Panc1 (cell line): Measurements from ENCODE around the gene SFXN2. TPM values are rescaled to one million over a fixed set of nuclear protein-coding genes. Genes with fewer than 3 reads are reported as not detected.

Source experiments
- ATAC-seq: fragments of 200-7000 bp; cut with Tn5 transposase; 2 replicates; pipeline ENCODE4 v1.9.1; 2020; ENCODE audit warnings: mild to moderate bottlenecking, moderate library complexity
- BruUV-seq: library from RNA; stranded (reverse); fragments of 400-500 nt; replicated peaks from 2 replicates; lab custom pipeline; 2021; lab: Mats Ljungman, UMichigan
- CTCF ChIA-PET: fragments of 300-600 bp; sonication (Branson Sonifier 250); formaldehyde crosslinking; loops from one replicate; lab custom pipeline; 2022; ENCODE audit warnings: antibody characterized with exemption; lab: Charles Lee
- POLR2A ChIA-PET: fragments of 300-600 bp; sonication (Branson Sonifier 250); formaldehyde crosslinking; loops from one replicate; lab custom pipeline; 2022; ENCODE audit warnings: antibody characterized with exemption; lab: Charles Lee
- DNase-seq: peaks from one replicate; pipeline ENCODE4 v3.0.0-alpha.2; 2010; ENCODE audit warnings: low read depth, low spot score
- H3K27ac ChIP-seq: 2 replicates; pipeline ENCODE4 v1.5.1; 2011; ENCODE audit warnings: mild to moderate bottlenecking, low read length, inconsistent platforms
- H3K27me3 ChIP-seq: fragments of 200-500 bp; sonication (Bioruptor generic); 2 replicates; pipeline ENCODE4 v1.6.0; 2014; ENCODE audit warnings: low read length, inconsistent platforms; ENCODE audit not compliant: control insufficient read depth, insufficient read depth
- H3K36me3 ChIP-seq: fragments of 200-500 bp; sonication (Bioruptor generic); 2 replicates; pipeline ENCODE4 v1.5.1; 2014; ENCODE audit warnings: inconsistent platforms, mild to moderate bottlenecking, low read length, moderate library complexity; ENCODE audit not compliant: control insufficient read depth, insufficient read depth
- H3K4me1 ChIP-seq: 2 replicates; pipeline ENCODE4 v1.5.1; 2011; ENCODE audit warnings: inconsistent platforms, mild to moderate bottlenecking, low read length, moderate library complexity; ENCODE audit not compliant: control insufficient read depth, insufficient read depth
- H3K4me3 ChIP-seq, 2 experiments: 2 replicates each; pipeline ENCODE4 v1.5.1; 2011 to 2012; ENCODE audit warnings: low read depth in 2 of 2, low read length in 2 of 2, mild to moderate bottlenecking in 2 of 2, inconsistent platforms in 1 of 2, moderate library complexity in 1 of 2
- H3K9me3 ChIP-seq: fragments of 200-500 bp; sonication (Bioruptor generic); 2 replicates; pipeline ENCODE4 v1.5.1; 2014; ENCODE audit warnings: low read depth, mild to moderate bottlenecking, inconsistent platforms, low read length, moderate library complexity; ENCODE audit not compliant: control insufficient read depth, insufficient read depth
- CTCF ChIP-seq: fragments of 450-650 bp; IDR thresholded peaks from 2 replicates; pipeline ENCODE4 v1.5.1; 2017; ENCODE audit warnings: mild to moderate bottlenecking
- POLR2AphosphoS5 ChIP-seq: IDR thresholded peaks from 2 replicates; pipeline ENCODE4 v1.6.1; 2012; ENCODE audit warnings: mild to moderate bottlenecking, low read depth, low read length, moderate library complexity
- REST ChIP-seq, 2 experiments: IDR thresholded peaks; 2 replicates each; pipeline ENCODE4 v1.6.1; 2011 to 2012; ENCODE audit warnings: low read depth in 2 of 2, control low read depth in 1 of 2, low read length in 1 of 2, mild to moderate bottlenecking in 1 of 2, moderate library complexity in 1 of 2; ENCODE audit not compliant: insufficient read depth in 1 of 2
- SIN3A ChIP-seq: IDR thresholded peaks from 2 replicates; pipeline ENCODE4 v1.6.1; 2012; ENCODE audit warnings: low read depth, mild to moderate bottlenecking, low read length, moderate library complexity, borderline replicate concordance; ENCODE audit not compliant: insufficient read depth
- TCF7L2 ChIP-seq: IDR thresholded peaks from 2 replicates; pipeline ENCODE4 v1.6.1; 2011; ENCODE audit warnings: mild to moderate bottlenecking, low read depth, low read length, inconsistent platforms
- in situ Hi-C: cut with HindIII; loops from 2 replicates; pipeline ENCODE4 v1.10.0; 2016; ENCODE audit warnings: low sequenced_read_pairs, low pct_unique_long_range_greater_than_20kb
- intact Hi-C: fragments of 100-400 bp; cut with micrococcal nuclease; formaldehyde crosslinking; loops from one replicate; pipeline ENCODE4 v1.10.0; 2022; ENCODE audit not compliant: unreplicated experiment
- total RNA-seq: library from RNA; stranded (reverse); gene quantifications from one replicate; pipeline ENCODE4 v1.2.1, GENCODE V29; 2021; ENCODE audit not compliant: unreplicated experiment

Gene SFXN2
- total RNA-seq, 1 experiment from 2014 or later = 11.6 TPM

- Histone ChIP-seq H3K27me3 (no peaks in the 10 kb centered on the region), H3K9me3 (no peaks in the 10 kb centered on the region; the same call in 1 of the 2 replicates), H3K36me3 (peaks cover 6% of the 10 kb centered on the region; the same call in 1 of the 2 replicates), H3K4me1 (peaks cover 24% of the 10 kb centered on the region), H3K4me3 (peak overlapping the region; percentile 79 to 92), H3K27ac (peak overlapping the region; percentile 90)
- intact Hi-C loops (no loop called here), in situ Hi-C loops (no loop called here)
- CTCF ChIA-PET = no interaction called here
- ATAC-seq = no peak
- POLR2A ChIA-PET = interaction anchor here (0.7 kb wide), 1 partner anchor 166 kb away, joined by 4 read pairs; no protein-coding TSS in a partner anchor
- no peak for TF ChIP-seq CTCF
- no peak for TF ChIP-seq REST (IDR thresholded peaks at IDR 0.05; ENCODE audit: insufficient read depth in 1 of 2, low read depth in 2 of 2, low read length in 1 of 2)
- no peak for TF ChIP-seq SIN3A
- TF ChIP-seq POLR2AphosphoS5 = no peak
- TF ChIP-seq TCF7L2 = no peak
- BruUV-seq = no TSS peak
- no peak for DNase-seq
Measured at GRCh38 chr10:102745157-102745556, 30.7 kb downstream of the SFXN2 start.

GRCh38 chr10:102752266-102752930 lies 38.0 kb downstream of the SFXN2 start:
- DNase-seq = no peak
- in situ Hi-C loops (no loop called here), intact Hi-C loops (no loop called here)
- H3K27me3 ChIP-seq = no peaks in the 10 kb centered on the region
- ATAC-seq = no peak
- no peaks in the 10 kb centered on the region for H3K9me3 ChIP-seq
- POLR2A ChIA-PET = interaction anchor here (0.5 to 1.0 kb wide), 2 partner anchors 11 to 148 kb away, joined by 3 to 5 read pairs; no protein-coding TSS in a partner anchor
- BruUV-seq = no TSS peak
- TF ChIP-seq CTCF (no peak), SIN3A (no peak), POLR2AphosphoS5 (no peak), REST (IDR thresholded peaks at IDR 0.05; ENCODE audit: insufficient read depth in 1 of 2, low read depth in 2 of 2, low read length in 1 of 2) (peak in 1 of 2 experiments; percentile 46; a peak in 1 of 4 replicates), TCF7L2 (peak; percentile 53)
- H3K27ac ChIP-seq = peak overlapping the region; percentile 75
- H3K36me3 ChIP-seq = no peaks in the 10 kb centered on the region
- peaks cover 26% of the 10 kb centered on the region for H3K4me1 ChIP-seq
- CTCF ChIA-PET = interaction anchor here (0.8 kb wide), 1 partner anchor 20 kb away, joined by 4 read pairs; no protein-coding TSS in a partner anchor
- no peak overlapping the region for H3K4me3 ChIP-seq
